ENCODE results near the gene FAM131A. TPM values are rescaled to one million over a fixed set of nuclear protein-coding genes. Genes with fewer than 3 reads are reported as not detected.

Gene FAM131A
- total and polyA plus RNA-seq, 10 of the 15 experiments (the other 5 are each of a cell fraction or from before 2014, with no cell fraction given): 0.31 to 4.5 (median 1.5) TPM

- ATAC-seq (0 out of 3 replicates have a peak, but pooled peaks have one; percentile 3), DNase-seq (ENCODE audit: low read depth, low spot score) (no peak), FAIRE-seq (no peak)
- ChIA-PET CTCF (interaction anchor here (1.2 kb wide), 1 partner anchor 38 kb away, joined by 3 read pairs; no protein-coding TSS in a partner anchor), POLR2A (no interaction called here), RAD21 (ENCODE audit: unreplicated experiment) (no interaction called here), SMC1A (ENCODE audit: uncharacterized antibody, unreplicated experiment) (interaction anchor here (0.9 kb wide), 1 partner anchor 10 kb away, joined by 4 read pairs; no protein-coding TSS in a partner anchor)
- Histone ChIP-seq H3K27ac (ENCODE audit: control insufficient read depth, insufficient read depth) (no peak overlapping the region), H3K36me3 (ENCODE audit: control insufficient read depth in 2 of 2, insufficient read depth in 2 of 2, low read length in 1 of 2) (peaks cover 25 to 34% of the 10 kb centered on the region in 2 experiments), H3K9me3 (replicated peaks; ENCODE audit: control insufficient read depth, insufficient read depth, low read length) (no peaks in the 10 kb centered on the region), H3K4me2 (ENCODE audit: control insufficient read depth, insufficient read depth) (peak overlapping the region; percentile 95), H3K4me3 (peak overlapping the region; percentile 100), H4K20me1 (ENCODE audit: control insufficient read depth, insufficient read depth) (peaks cover 12% of the 10 kb centered on the region), H3K79me2 (ENCODE audit: control insufficient read depth, insufficient read depth, low read length) (peaks cover 58% of the 10 kb centered on the region), H2AFZ (ENCODE audit: control insufficient read depth, low read depth, low read length) (no peak overlapping the region), H3K9ac (ENCODE audit: control insufficient read depth, insufficient read depth, low read length) (peak overlapping the region; percentile 99; the same call in 1 of the 2 replicates), H3K27me3 (replicated peaks in 1 of 2; ENCODE audit: control insufficient read depth in 2 of 2, insufficient read depth in 2 of 2, low read length in 1 of 2) (no peaks in the 10 kb centered on the region), H3K4me1 (ENCODE audit: control insufficient read depth, insufficient read depth, low read length) (peaks cover 3% of the 10 kb centered on the region; the same call in 1 of the 2 replicates)
- no TSS peak for BruUV-seq (replicated peaks)
- in situ Hi-C loops (cut with MboI) (no loop called here), intact Hi-C loops (cut with micrococcal nuclease; ENCODE audit: unreplicated experiment) (loop anchor here (5.0 kb wide), 1 partner anchor 46 kb away; the partner anchor contains the start of genes CLCN2 and POLR2H)
- TF ChIP-seq CTCF (IDR thresholded peaks at IDR 0.05 in 2 of 3, conservative IDR thresholded peaks at IDR 0.05 in 1 of 3; ENCODE audit: control insufficient read depth in 2 of 3, extremely low read depth in 1 of 3, insufficient read depth in 1 of 3, low read depth in 3 of 3, low read length in 3 of 3) (no peak), POLR2A (IDR thresholded peaks at IDR 0.05; ENCODE audit: low read depth, low read length) (peak; percentile 27), HDGF (IDR thresholded peaks at IDR 0.05) (0 out of 2 replicates have a peak, but pooled peaks have one; percentile 22)
- 65% methylated on average over 7 of the region's 7 CpGs for WGBS (ENCODE audit: insufficient coverage, insufficient replicate concordance, low lambda C conversion rate, missing lambda C conversion rate)
Observed at GRCh38 chr3:184316792-184317191, 20.6 kb upstream of the FAM131A start.

DNA sequence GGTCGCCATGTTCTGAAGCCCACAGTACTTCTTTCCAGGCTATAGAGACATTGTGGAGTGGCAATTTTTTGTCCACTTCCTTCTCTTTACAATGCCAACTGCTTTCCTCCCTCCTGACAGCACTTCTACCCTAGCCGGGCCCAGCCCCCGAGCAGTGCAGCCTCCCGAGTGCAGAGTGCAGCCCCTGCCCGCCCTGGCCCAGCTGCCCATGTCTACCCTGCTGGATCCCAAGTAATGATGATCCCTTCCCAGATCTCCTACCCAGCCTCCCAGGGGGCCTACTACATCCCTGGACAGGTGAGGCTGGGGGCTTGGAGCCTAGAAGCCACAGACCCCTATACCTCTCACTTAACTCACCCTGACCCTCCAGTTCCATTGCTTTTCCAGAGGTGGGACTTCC is 20.2 kb upstream of the FAM131A start:
- peak overlapping the region; percentile 100 for H3K4me3 ChIP-seq
- no peak for TF ChIP-seq POLR2AphosphoS5 (IDR thresholded peaks at IDR 0.05; ENCODE audit: low read length)
- TF ChIP-seq ZNF384 (IDR thresholded peaks at IDR 0.05; ENCODE audit: borderline replicate concordance, low read depth, low read length): no peak
- TF ChIP-seq JUND (IDR thresholded peaks at IDR 0.05; ENCODE audit: low read depth, low read length): no peak
- no peak for TF ChIP-seq KAT2A (conservative IDR thresholded peaks at IDR 0.05; ENCODE audit: control insufficient read depth, low read depth, low read length)
- no peak for TF ChIP-seq EGR1 (IDR thresholded peaks at IDR 0.05; ENCODE audit: borderline replicate concordance in 1 of 2, low read depth in 2 of 2, low read length in 2 of 2)
- TF ChIP-seq, protein P1, sequence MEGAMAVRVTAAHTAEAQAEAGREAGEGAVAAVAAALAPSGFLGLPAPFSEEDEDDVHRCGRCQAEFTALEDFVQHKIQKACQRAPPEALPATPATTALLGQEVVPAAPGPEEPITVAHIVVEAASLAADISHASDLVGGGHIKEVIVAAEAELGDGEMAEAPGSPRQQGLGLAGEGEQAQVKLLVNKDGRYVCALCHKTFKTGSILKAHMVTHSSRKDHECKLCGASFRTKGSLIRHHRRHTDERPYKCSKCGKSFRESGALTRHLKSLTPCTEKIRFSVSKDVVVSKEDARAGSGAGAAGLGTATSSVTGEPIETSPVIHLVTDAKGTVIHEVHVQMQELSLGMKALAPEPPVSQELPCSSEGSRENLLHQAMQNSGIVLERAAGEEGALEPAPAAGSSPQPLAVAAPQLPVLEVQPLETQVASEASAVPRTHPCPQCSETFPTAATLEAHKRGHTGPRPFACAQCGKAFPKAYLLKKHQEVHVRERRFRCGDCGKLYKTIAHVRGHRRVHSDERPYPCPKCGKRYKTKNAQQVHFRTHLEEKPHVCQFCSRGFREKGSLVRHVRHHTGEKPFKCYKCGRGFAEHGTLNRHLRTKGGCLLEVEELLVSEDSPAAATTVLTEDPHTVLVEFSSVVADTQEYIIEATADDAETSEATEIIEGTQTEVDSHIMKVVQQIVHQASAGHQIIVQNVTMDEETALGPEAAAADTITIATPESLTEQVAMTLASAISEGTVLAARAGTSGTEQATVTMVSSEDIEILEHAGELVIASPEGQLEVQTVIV (IDR thresholded peaks at IDR 0.05; ENCODE audit: borderline replicate concordance, partially characterized antibody): no peak
- TF ChIP-seq NFYB (IDR thresholded peaks at IDR 0.05; ENCODE audit: insufficient read depth, low read depth, low read length): no peak
- TF ChIP-seq MTA2 (IDR thresholded peaks at IDR 0.05; ENCODE audit: low read depth): no peak
- no peak for TF ChIP-seq ESRRA (IDR thresholded peaks at IDR 0.05; ENCODE audit: low read length)

More for the DNA sequence above, 20.2 kb upstream of the FAM131A start:
- Histone ChIP-seq H3K36me3 (ENCODE audit: control insufficient read depth in 2 of 2, insufficient read depth in 2 of 2, low read length in 1 of 2) (peaks cover 28 to 38% of the 10 kb centered on the region in 2 experiments), H3K9me3 (replicated peaks; ENCODE audit: control insufficient read depth, insufficient read depth, low read length) (no peaks in the 10 kb centered on the region), H3K27me3 (replicated peaks in 1 of 2; ENCODE audit: control insufficient read depth in 2 of 2, insufficient read depth in 2 of 2, low read length in 1 of 2) (no peaks in the 10 kb centered on the region), H3K79me2 (ENCODE audit: control insufficient read depth, insufficient read depth, low read length) (peaks cover 58% of the 10 kb centered on the region), H2AFZ (ENCODE audit: control insufficient read depth, low read depth, low read length) (no peak overlapping the region), H3K27ac (ENCODE audit: control insufficient read depth, insufficient read depth) (no peak overlapping the region), H3K4me2 (ENCODE audit: control insufficient read depth, insufficient read depth) (peak overlapping the region; percentile 95), H4K20me1 (ENCODE audit: control insufficient read depth, insufficient read depth) (peaks cover 12% of the 10 kb centered on the region), H3K9ac (ENCODE audit: control insufficient read depth, insufficient read depth, low read length) (peak overlapping the region; percentile 26; the same call in 1 of the 2 replicates), H3K4me1 (ENCODE audit: control insufficient read depth, insufficient read depth, low read length) (peaks cover 3% of the 10 kb centered on the region; the same call in 1 of the 2 replicates)
- no peak for FAIRE-seq
- no peak for DNase-seq (ENCODE audit: low read depth, low spot score)
- intact Hi-C loops (cut with micrococcal nuclease; ENCODE audit: unreplicated experiment) (loop anchor here (5.0 kb wide), 1 partner anchor 45 kb away; the partner anchor contains the start of genes CLCN2 and POLR2H), in situ Hi-C loops (cut with MboI) (no loop called here)
- 21% methylated on average over 4 of the region's 5 CpGs for WGBS (ENCODE audit: insufficient coverage, insufficient replicate concordance, low lambda C conversion rate, missing lambda C conversion rate)
- SMC1A ChIA-PET (ENCODE audit: uncharacterized antibody, unreplicated experiment): no interaction called here
- ATAC-seq: no peak
- TSS peak; percentile 50 for BruUV-seq (replicated peaks)
- CTCF ChIA-PET: interaction anchor here (1.2 kb wide), 1 partner anchor 38 kb away, joined by 3 read pairs; no protein-coding TSS in a partner anchor
- POLR2A ChIA-PET: no interaction called here
- RAD21 ChIA-PET (ENCODE audit: unreplicated experiment): no interaction called here
